ENCODE data around the gene VAV3. TPM values are rescaled to one million over a fixed set of nuclear protein-coding genes. Genes with fewer than 3 reads are reported as not detected.

Gene VAV3
- total RNA-seq, 2 experiments from 2014 or later: 2.3 to 8.3 TPM

DNA sequence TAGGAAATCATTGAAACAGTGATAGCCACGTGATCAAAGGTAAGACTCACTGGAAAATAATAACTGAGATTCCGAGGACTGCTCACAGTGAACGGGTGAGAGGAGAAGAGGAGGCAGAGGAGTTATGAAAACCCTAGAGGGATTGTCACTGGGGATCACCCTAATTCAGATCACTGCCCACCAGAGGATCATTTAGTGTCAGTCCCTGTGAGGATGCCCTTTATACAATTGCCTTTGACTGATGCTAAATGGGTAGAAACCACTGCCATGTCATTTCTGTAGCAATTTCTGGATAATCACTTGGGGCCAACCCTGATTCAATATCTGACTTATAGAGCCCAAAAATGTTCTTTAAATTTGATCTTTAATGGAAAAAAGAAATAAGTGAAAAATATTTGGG, 14.1 kb upstream of the VAV3 start:
- H3K27ac ChIP-seq (ENCODE audit: low read depth, low read length, poor library complexity, severe bottlenecking): no peak overlapping the region
- no peak overlapping the region for H3K4me3 ChIP-seq (ENCODE audit: low read depth, low read length, poor library complexity, severe bottlenecking)
- CTCF ChIA-PET (ENCODE audit: unreplicated experiment): no interaction called here
- no peaks in the 10 kb centered on the region for H3K9me3 ChIP-seq (ENCODE audit: low read length)
- no peaks in the 10 kb centered on the region for H3K9me2 ChIP-seq (ENCODE audit: insufficient read depth, low read length)
- no peak overlapping the region for H2AFZ ChIP-seq (ENCODE audit: low read length)
- no TSS peak for BruUV-seq (replicated peaks)
- intact Hi-C loops (cut with micrococcal nuclease; ENCODE audit: unreplicated experiment): loop anchor here (5.0 kb wide), 1 partner anchor 52 kb away; no protein-coding TSS in a partner anchor
- no peaks in the 10 kb centered on the region for H3K79me2 ChIP-seq (ENCODE audit: insufficient read depth, low read depth, low read length)
- no peaks in the 10 kb centered on the region for H3K4me1 ChIP-seq (ENCODE audit: insufficient read depth, low read length, poor library complexity, severe bottlenecking)
- no peak for DNase-seq (ENCODE audit: low spot score)
- POLR2A ChIA-PET: no interaction called here
- TF ChIP-seq, protein P1, sequence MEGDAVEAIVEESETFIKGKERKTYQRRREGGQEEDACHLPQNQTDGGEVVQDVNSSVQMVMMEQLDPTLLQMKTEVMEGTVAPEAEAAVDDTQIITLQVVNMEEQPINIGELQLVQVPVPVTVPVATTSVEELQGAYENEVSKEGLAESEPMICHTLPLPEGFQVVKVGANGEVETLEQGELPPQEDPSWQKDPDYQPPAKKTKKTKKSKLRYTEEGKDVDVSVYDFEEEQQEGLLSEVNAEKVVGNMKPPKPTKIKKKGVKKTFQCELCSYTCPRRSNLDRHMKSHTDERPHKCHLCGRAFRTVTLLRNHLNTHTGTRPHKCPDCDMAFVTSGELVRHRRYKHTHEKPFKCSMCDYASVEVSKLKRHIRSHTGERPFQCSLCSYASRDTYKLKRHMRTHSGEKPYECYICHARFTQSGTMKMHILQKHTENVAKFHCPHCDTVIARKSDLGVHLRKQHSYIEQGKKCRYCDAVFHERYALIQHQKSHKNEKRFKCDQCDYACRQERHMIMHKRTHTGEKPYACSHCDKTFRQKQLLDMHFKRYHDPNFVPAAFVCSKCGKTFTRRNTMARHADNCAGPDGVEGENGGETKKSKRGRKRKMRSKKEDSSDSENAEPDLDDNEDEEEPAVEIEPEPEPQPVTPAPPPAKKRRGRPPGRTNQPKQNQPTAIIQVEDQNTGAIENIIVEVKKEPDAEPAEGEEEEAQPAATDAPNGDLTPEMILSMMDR (conservative IDR thresholded peaks at IDR 0.05; ENCODE audit: low read length): no peak
- H4K20me1 ChIP-seq (ENCODE audit: insufficient read depth, low read length): no peaks in the 10 kb centered on the region
- no peaks in the 10 kb centered on the region for H3K36me3 ChIP-seq (ENCODE audit: insufficient read depth, low read length)
- H3K4me2 ChIP-seq (ENCODE audit: low read length): no peak overlapping the region

DNA sequence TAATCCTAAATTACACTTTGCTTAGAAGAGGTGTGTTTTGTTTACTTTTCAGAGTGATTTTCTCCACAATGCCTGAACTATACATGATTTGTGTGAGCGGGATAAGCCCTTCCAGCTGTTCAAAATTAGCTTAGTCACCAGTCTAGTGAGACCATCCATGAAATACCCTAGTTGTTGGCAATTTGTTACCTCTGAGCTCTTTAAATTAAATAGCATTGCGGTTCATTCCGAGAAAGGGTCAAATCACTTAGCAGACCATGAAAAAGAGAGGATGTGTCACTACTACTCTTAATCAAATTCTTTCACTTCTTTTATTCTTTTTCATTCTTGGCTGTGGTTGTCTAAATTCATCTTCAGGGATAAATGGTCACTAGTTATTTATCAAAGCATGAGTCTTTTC, 11.9 kb upstream of the VAV3 start:
- H3K9me2 ChIP-seq (ENCODE audit: insufficient read depth, low read length): no peaks in the 10 kb centered on the region
- DNase-seq (ENCODE audit: low spot score): no peak
- H3K9me3 ChIP-seq (ENCODE audit: low read length): no peaks in the 10 kb centered on the region
- no TSS peak for BruUV-seq (replicated peaks)
- no peak overlapping the region for H2AFZ ChIP-seq (ENCODE audit: low read length)
- intact Hi-C loops (cut with micrococcal nuclease; ENCODE audit: unreplicated experiment): loop anchor here (5.0 kb wide), 1 partner anchor 50 kb away; no protein-coding TSS in a partner anchor
- H3K4me3 ChIP-seq (ENCODE audit: low read depth, low read length, poor library complexity, severe bottlenecking): no peak overlapping the region
- ChIA-PET POLR2A (interaction anchor here (1.0 to 2.0 kb wide), 3 partner anchors 10 to 25 kb away, joined by 3 to 7 read pairs (median 4); partner anchors contain the start of gene VAV3), CTCF (ENCODE audit: unreplicated experiment) (no interaction called here)
- no peaks in the 10 kb centered on the region for H4K20me1 ChIP-seq (ENCODE audit: insufficient read depth, low read length)
- H3K4me1 ChIP-seq (ENCODE audit: insufficient read depth, low read length, poor library complexity, severe bottlenecking): no peaks in the 10 kb centered on the region
- no peak overlapping the region for H3K27ac ChIP-seq (ENCODE audit: low read depth, low read length, poor library complexity, severe bottlenecking)
- no peaks in the 10 kb centered on the region for H3K79me2 ChIP-seq (ENCODE audit: insufficient read depth, low read depth, low read length)
- TF ChIP-seq, protein P1 (conservative IDR thresholded peaks at IDR 0.05; ENCODE audit: low read length): no peak
- no peak for TF ChIP-seq EZH2phosphoT487 (IDR thresholded peaks at IDR 0.05; ENCODE audit: borderline replicate concordance, low read depth, low read length)
- H3K36me3 ChIP-seq (ENCODE audit: insufficient read depth, low read length): no peaks in the 10 kb centered on the region
- no peak overlapping the region for H3K4me2 ChIP-seq (ENCODE audit: low read length)

DNA sequence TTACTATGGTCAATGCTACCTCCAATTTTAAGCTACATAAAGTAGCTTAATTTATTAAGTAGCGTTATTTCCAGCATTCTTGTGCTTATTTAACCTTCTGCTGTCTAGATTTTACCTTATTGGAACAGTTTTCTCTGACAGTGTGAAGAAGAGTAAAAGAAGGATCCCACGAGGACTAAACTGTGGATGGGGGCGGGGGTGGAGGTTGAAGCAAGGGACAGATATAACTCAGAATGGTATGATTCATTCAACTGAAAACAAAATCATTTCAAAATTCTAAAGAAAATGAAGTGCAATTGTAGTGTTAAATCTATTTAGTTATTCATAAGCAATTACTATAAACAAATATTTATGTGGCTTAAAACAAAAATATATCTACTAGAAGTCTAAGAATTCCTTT, 11.5 kb upstream of the VAV3 start:
- Histone ChIP-seq H3K79me2 (ENCODE audit: insufficient read depth, low read depth, low read length) (no peaks in the 10 kb centered on the region), H2AFZ (ENCODE audit: low read length) (no peak overlapping the region), H3K9me3 (ENCODE audit: low read length) (no peaks in the 10 kb centered on the region), H3K4me2 (ENCODE audit: low read length) (no peak overlapping the region), H3K27ac (ENCODE audit: low read depth, low read length, poor library complexity, severe bottlenecking) (no peak overlapping the region), H3K4me3 (ENCODE audit: low read depth, low read length, poor library complexity, severe bottlenecking) (no peak overlapping the region), H3K36me3 (ENCODE audit: insufficient read depth, low read length) (no peaks in the 10 kb centered on the region), H4K20me1 (ENCODE audit: insufficient read depth, low read length) (no peaks in the 10 kb centered on the region), H3K4me1 (ENCODE audit: insufficient read depth, low read length, poor library complexity, severe bottlenecking) (no peaks in the 10 kb centered on the region), H3K9me2 (ENCODE audit: insufficient read depth, low read length) (no peaks in the 10 kb centered on the region)
- BruUV-seq (replicated peaks): no TSS peak
- intact Hi-C loops (cut with micrococcal nuclease; ENCODE audit: unreplicated experiment): loop anchor here (5.0 kb wide), 1 partner anchor 49 kb away; no protein-coding TSS in a partner anchor
- ChIA-PET POLR2A (interaction anchor here (0.7 to 2.0 kb wide), 5 partner anchors 9 to 919 kb away, joined by 3 to 7 read pairs (median 4); partner anchors contain the start of gene VAV3), CTCF (ENCODE audit: unreplicated experiment) (no interaction called here)
- TF ChIP-seq EZH2phosphoT487 (IDR thresholded peaks at IDR 0.05; ENCODE audit: borderline replicate concordance, low read depth, low read length): no peak
- TF ChIP-seq, protein P1 (conservative IDR thresholded peaks at IDR 0.05; ENCODE audit: low read length): no peak
- DNase-seq (ENCODE audit: low spot score): no peak

All from OCI-LY7 (cell line).